Hepatic stellate cell (primary cell): ENCODE measurements around the gene GRID1.
"Not testable (repeated sequence)": the region's sequence is repeated elsewhere in the genome, so short reads cannot be mapped to it uniquely, and the experiment has no call there.

Experiments used
- DNase-seq: peaks from one replicate; pipeline ENCODE4 v3.0.0; 2011; ENCODE audit warnings: low spot score

Gene GRID1

GRCh38 chr10:86253091-86254072, 113.2 kb downstream of the GRID1 start:
- DNase-seq: no peak

DNA sequence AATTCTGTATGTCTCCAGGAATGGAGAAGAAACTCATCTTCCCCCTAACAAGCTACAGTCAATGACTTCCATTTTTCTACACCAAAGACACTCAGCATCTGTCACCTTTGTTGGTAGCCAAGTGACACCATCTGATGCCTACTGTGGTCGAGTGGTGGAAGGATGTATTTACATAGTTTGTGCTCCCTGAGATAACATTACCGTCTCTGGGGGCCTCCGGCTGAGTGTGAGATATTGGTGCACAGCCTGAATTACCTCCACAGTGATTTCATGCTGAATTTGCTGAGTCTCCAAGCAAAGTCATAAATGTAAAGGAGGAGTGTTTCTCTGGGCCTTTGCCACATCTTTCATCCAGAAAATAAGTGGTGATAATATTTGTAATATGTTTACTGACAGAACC, 114.0 kb downstream of the GRID1 start:
- no peak for DNase-seq

- DNase-seq: no peak
Observed at GRCh38 chr10:86252079-86252478, 114.5 kb downstream of the GRID1 start.

GRCh38 chr10:86251426-86251825, 115.2 kb downstream of the GRID1 start:
- no peak for DNase-seq

GRCh38 chr10:86250399-86250798, 116.2 kb downstream of the GRID1 start:
- DNase-seq: no peak

DNA sequence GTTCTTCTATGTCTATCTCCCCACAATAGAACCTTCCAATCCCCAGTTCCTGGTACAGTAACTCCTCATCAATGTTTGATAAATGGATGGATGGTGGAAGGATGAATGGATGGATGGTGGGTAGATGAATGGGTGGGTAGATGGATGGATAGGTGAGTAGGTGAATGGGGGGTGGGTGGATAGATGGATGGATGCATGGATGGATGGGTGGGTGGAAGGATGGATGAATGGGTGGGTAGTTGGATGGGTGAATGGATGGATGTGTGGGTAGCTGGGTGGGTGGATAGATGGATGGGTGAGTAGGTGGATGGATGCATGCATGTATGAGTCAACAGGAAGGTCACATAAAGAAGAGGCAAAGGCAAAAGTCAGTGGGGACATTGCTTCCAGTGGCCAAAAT, 116.8 kb downstream of the GRID1 start:
- DNase-seq: no peak

GRCh38 chr10:86248062-86248461, 118.5 kb downstream of the GRID1 start:
- DNase-seq: no peak

DNA sequence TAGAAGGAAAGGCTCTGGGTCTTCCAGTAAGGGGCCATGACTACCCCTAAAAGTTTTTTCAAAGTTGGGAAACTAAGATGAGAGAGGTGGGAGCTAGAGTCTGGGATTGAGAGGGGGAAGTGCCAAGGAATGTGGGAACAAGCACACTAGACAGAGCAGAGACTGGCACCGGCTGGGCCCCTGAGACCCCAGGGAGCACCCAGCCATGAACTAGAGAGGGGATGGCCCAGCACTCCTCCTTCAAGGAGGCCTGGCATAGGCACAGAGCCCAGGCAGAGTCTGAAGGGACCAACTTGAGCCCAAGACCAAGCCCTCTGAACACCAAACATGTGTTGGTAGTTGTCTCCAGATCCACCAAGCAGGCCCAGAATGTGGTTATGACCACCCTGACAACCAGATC, 119.0 kb downstream of the GRID1 start:
- DNase-seq: no peak

GRCh38 chr10:86247073-86247472, 119.5 kb downstream of the GRID1 start:
- no peak for DNase-seq

DNA sequence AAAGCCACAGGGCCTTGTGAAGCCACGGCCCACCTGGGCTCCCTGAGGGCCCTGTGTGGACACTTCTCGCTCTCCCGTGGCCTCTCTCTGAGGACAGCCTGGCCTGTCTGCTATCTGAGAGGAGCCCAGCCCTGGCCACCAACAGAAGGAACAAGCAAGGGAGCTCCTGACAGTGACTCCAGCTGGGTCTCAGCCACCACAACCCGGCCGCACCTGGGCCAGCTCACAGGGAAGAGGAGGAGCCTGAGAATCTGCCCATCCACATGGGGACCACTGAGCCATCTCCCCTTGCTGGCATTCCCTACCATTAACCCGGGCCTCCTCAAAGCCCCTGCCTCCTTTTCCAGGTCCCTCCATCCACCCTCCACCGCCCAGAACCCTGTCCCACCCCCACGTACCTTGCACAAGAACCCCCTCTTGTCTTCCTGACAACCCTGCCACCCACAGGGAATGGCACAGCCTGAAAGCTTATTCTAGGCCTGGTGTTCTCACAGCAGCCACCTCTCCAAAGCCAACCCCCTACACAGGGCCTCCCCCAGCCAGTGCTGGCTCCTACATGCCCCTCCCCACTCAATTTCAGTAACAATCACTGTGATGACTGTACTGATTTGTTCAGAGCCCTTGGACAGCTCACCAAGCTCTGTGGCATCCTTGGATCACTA, 120.2 kb downstream of the GRID1 start:
- no peak for DNase-seq

GRCh38 chr10:86245015-86245394, 121.6 kb downstream of the GRID1 start:
- no peak for DNase-seq

- no peak for DNase-seq
Observed at GRCh38 chr10:86244297-86245014, 122.1 kb downstream of the GRID1 start.

- DNase-seq: no peak
Observed at GRCh38 chr10:86243651-86244155, 122.9 kb downstream of the GRID1 start.

- DNase-seq: no peak
Observed at GRCh38 chr10:86242761-86243160, 123.8 kb downstream of the GRID1 start.

DNA sequence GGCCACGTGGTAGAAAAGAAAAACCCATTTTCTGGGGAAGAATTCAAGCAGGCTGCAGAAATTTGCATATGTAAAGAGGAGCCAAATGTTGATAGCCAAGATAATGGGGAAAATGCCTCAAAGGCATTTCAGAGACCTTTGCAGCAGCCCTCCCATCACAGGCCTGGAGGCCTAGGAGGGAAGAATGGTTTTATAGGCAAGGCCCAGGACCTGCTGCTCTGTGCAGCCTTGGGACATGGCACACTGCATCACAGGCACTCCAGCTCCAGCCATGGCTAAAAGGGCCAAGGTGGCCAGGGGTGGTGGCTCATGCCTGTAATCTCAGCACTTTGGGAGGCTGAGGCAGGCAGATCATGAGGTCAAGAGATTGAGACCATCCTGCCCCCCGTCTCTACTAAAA, 128.5 kb downstream of the GRID1 start:
- not testable (repeated sequence) for DNase-seq

DNA sequence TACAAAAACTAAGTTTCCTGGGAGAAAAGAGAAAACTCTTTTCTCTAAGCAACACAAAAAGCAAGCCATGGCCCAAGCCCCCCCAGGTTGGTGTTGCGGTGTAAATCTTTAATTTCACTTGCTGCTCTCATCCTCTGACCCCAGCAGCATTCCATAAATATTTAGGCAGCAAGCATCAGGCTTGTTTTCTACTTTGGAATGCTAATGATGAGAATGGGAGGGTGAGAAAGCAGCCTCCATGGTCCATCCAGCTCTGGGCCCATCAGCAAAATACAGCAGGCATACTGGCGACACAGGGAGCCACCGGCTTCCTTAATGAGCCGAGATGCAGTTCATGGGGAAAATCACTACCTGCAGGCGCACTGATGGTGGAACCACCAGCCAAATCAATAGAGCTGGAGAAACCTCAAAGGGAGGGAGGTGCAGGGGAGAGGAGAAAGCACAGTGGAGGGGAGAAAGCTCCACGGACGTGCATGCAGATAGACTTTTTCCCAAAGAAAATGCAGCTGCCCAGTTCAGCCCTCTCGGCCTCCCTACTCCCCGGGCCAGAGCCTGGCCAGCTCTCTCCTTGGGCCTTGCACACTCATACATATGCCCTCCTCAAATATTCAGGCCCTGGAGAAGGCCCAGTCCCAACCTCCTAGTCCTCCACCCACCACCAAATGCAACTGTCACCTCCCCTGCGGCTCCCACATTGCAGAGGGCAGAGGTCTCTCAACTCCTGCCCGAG, 131.9 kb downstream of the GRID1 start:
- no peak for DNase-seq

GRCh38 chr10:86234107-86234506, 132.5 kb downstream of the GRID1 start:
- no peak for DNase-seq

- DNase-seq: no peak
Observed at GRCh38 chr10:86233131-86233530, 133.5 kb downstream of the GRID1 start.

GRCh38 chr10:86232644-86233043, 134.0 kb downstream of the GRID1 start:
- DNase-seq: no peak

- no peak for DNase-seq
Observed at GRCh38 chr10:86231796-86232560, 134.6 kb downstream of the GRID1 start.

- no peak for DNase-seq
Observed at GRCh38 chr10:86230557-86231180, 135.9 kb downstream of the GRID1 start.
